ENCODE measurements around the gene UACA.

Gene UACA

DNA sequence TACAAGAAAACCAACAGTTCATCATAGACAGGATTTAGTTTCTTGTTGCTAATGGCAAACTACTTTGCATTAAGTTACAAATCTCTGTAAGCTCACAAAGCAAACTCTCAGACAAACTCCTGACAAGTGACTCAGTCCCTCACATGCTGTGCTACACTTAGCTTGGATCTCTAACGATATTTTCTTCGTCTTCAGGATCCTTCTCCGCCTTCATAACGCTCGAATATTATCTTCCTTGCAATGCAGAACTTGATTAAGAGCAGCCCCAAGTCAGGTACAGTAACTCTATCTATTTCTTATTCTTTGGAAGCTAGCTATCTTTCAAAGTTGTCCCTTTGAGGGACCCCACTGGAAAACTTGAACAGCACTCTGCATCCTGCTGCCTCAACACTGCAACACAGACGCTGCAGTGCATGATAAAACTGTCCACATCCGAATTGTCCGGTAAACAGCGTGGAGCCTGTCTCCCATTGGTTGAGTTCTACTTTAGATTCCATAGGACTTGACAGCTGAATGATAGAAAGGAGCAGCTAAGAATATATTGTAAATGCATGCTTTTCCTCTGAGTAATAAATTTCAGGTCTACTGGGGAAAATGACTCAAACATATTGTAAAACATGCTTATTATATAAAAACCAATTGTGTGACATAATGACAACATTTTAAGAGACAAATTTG lies 61.3 kb downstream of the UACA start:
- TF ChIP-seq, protein P1, sequence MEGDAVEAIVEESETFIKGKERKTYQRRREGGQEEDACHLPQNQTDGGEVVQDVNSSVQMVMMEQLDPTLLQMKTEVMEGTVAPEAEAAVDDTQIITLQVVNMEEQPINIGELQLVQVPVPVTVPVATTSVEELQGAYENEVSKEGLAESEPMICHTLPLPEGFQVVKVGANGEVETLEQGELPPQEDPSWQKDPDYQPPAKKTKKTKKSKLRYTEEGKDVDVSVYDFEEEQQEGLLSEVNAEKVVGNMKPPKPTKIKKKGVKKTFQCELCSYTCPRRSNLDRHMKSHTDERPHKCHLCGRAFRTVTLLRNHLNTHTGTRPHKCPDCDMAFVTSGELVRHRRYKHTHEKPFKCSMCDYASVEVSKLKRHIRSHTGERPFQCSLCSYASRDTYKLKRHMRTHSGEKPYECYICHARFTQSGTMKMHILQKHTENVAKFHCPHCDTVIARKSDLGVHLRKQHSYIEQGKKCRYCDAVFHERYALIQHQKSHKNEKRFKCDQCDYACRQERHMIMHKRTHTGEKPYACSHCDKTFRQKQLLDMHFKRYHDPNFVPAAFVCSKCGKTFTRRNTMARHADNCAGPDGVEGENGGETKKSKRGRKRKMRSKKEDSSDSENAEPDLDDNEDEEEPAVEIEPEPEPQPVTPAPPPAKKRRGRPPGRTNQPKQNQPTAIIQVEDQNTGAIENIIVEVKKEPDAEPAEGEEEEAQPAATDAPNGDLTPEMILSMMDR (conservative IDR thresholded peaks at IDR 0.05; ENCODE audit: low read depth, low read length): no peak
- peak; percentile 82 for DNase-seq (ENCODE audit: low read depth)
- H3K4me3 ChIP-seq (ENCODE audit: low read depth, low read length): no peak overlapping the region

DNA sequence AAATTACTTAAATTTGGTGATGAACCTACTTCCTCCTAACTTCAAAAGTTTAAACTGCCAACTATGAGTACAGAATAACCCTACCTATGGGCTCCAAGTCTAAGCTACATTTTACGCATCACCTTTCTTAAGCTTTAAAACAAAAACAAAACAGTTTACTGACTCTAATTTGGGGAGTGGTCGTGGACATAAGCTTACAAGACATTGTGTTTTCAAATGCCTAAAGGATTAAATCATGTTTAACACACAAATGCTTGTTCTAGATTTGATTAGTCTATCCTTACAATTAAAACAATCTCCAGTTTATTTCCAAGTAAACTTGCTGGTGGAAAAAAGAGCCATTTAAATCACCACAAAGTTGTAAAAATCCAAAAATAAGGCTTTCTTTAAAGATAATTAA lies 62.2 kb downstream of the UACA start:
- no peak overlapping the region for H3K4me3 ChIP-seq (ENCODE audit: low read depth, low read length)
- no peak for DNase-seq (ENCODE audit: low read depth)
- TF ChIP-seq, protein P1 (conservative IDR thresholded peaks at IDR 0.05; ENCODE audit: low read depth, low read length): no peak

DNA sequence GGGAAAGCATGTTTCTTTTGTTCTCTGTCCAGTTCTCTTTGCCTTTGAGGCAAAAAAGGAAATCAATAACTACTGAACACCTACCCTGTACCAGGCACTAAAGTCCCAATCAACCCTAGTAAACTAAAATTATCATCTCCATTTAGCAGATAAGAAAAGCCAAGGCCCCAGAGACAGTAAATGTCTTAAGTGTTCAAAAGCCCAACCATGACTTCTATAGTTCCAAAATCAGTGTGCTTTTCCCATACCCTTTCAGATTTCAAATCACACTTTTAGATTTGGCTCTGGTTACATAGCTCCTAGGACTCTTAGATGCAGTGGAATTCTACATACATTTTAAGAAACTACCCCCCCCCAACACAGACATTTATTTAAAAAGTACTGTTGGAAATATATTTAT lies 63.5 kb downstream of the UACA start:
- DNase-seq (ENCODE audit: low read depth): no peak
- TF ChIP-seq, protein P1 (conservative IDR thresholded peaks at IDR 0.05; ENCODE audit: low read depth, low read length): no peak
- no peak overlapping the region for H3K4me3 ChIP-seq (ENCODE audit: low read depth, low read length)

DNA sequence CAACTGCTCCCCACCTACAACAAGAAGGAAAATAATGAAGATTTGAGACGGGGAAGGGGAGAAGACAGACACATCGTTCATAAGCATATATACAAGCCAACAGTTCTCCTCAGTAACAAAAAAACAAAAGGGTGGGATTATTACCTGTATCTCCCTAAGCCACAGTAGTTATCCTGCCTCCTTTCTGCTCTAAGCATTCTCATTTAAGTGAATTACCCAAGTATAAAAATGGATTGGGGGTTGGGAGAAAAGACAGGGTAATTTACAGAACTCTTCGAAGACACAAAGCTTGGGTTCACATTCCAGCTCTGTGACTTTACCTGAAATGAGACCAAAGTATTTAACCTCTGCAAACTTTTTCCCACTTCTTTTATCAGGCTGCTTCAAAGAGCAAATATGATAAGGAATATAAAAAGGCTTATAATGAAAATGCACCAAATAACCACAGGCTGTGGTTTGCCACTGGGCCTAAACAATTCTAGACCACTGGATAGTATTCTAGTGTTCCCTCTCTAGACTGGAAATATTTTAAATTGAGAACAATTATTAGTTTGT lies 64.4 kb downstream of the UACA start:
- H3K4me3 ChIP-seq (ENCODE audit: low read depth, low read length): no peak overlapping the region
- DNase-seq (ENCODE audit: low read depth): no peak
- TF ChIP-seq, protein P1 (conservative IDR thresholded peaks at IDR 0.05; ENCODE audit: low read depth, low read length): no peak

DNA sequence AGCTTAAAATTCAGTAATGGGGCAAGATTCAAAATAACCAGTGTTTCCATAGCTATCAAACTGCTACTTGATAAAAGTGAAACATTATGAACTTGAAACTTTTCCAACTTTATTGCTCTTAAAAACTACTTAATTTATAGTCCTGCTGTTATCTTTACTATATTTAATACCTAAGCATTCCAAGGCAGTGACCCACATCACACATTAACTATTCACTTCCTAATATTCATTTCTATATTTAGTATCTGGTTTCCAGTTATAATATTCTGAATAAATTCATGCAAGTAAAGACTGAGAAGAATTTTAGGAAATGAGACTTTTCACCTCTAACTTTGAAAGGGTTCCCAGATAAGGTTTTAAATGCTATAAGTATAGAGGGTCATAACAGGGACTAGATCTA lies 64.9 kb downstream of the UACA start:
- DNase-seq (ENCODE audit: low read depth): no peak
- TF ChIP-seq, protein P1 (conservative IDR thresholded peaks at IDR 0.05; ENCODE audit: low read depth, low read length): no peak

DNA sequence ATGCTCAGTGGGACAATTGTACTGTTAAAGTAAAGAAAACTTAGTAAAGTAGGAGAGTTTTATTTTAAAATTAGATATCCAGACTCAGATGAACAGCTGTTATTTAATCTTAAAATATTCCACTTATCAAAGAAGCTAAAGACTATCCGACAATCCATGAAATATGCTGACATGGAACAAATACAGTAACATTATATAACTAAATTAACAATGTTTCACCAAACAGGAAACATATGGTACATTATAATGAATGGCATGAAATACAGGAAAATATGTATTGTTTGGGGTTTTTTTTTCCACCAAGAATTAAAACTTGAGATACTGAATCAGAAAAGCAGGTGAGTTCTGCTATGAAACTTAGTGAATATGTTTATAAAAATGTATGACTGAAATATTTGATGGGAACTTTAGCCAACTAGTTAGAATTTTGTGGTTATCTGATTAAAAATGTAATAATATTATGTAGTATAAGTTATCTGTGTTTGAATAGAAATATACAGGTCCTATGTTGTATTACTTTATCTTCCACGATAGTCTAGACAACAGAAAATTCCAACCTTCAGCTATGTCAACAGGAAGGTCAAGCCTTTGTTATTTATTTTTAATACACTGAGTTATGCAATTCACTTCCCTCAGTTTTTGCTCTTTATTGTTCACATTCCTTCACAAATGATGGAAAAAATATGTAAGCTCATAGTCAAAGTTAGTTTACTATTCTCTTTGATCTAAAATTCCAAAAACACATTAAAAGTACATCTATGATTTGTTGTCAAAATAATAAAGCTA lies 72.7 kb downstream of the UACA start:
- TF ChIP-seq, protein P1 (conservative IDR thresholded peaks at IDR 0.05; ENCODE audit: low read depth, low read length): no peak
- no peak overlapping the region for H3K4me3 ChIP-seq (ENCODE audit: low read depth, low read length)
- peak; percentile 34 for DNase-seq (ENCODE audit: low read depth)

More for the DNA sequence above, 64.9 kb downstream of the UACA start:
- no peak overlapping the region for H3K4me3 ChIP-seq (ENCODE audit: low read depth, low read length)

Data from choroid plexus epithelial cell (primary cell).